MM.1S (cell line): ENCODE measurements around the gene TBC1D22B.

ENCODE experiments used
- EZH2 ChIP-seq: fragments of 300-600 bp; sonication (generic); optimal IDR thresholded peaks from 2 replicates; pipeline ENCODE3; 2017; ENCODE audit warnings: low read depth, mild to moderate bottlenecking, antibody characterized with exemption, low read length, mixed read lengths
- EZH2phosphoT487 ChIP-seq: fragments of 300-600 bp; sonication (generic); IDR thresholded peaks from 2 replicates; pipeline ENCODE4 v1.6.1; 2018; ENCODE audit warnings: antibody characterized with exemption, low read length
- TF ChIP-seq, protein P1 (sequence below): fragments of 300-600 bp; sonication (generic); IDR thresholded peaks from 2 replicates; pipeline ENCODE4 v1.5.1; 2016; ENCODE audit warnings: antibody characterized with exemption, low read length, mixed read lengths

- TF ChIP-seq, protein P1, sequence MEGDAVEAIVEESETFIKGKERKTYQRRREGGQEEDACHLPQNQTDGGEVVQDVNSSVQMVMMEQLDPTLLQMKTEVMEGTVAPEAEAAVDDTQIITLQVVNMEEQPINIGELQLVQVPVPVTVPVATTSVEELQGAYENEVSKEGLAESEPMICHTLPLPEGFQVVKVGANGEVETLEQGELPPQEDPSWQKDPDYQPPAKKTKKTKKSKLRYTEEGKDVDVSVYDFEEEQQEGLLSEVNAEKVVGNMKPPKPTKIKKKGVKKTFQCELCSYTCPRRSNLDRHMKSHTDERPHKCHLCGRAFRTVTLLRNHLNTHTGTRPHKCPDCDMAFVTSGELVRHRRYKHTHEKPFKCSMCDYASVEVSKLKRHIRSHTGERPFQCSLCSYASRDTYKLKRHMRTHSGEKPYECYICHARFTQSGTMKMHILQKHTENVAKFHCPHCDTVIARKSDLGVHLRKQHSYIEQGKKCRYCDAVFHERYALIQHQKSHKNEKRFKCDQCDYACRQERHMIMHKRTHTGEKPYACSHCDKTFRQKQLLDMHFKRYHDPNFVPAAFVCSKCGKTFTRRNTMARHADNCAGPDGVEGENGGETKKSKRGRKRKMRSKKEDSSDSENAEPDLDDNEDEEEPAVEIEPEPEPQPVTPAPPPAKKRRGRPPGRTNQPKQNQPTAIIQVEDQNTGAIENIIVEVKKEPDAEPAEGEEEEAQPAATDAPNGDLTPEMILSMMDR: no peak
- TF ChIP-seq EZH2: no peak
- TF ChIP-seq EZH2phosphoT487: no peak
Measured at GRCh38 chr6:37258405-37259105, 983 bp downstream of the TBC1D22B start.
